ENCODE measurements around the gene RUNX2. TPM values are rescaled to one million over a fixed set of nuclear protein-coding genes. Genes with fewer than 3 reads are reported as not detected.

RUNX2 gene
- total RNA-seq, 1 donor from 2014 or later: 2.5 TPM

- ATAC-seq: no peak
Observed at GRCh38 chr6:45488269-45488668, 160.1 kb downstream of the RUNX2 start.

GRCh38 chr6:45488889-45489288, 160.8 kb downstream of the RUNX2 start:
- ATAC-seq: no peak

- ATAC-seq: no peak
Observed at GRCh38 chr6:45491048-45491735, 163.1 kb downstream of the RUNX2 start.

- no peak for ATAC-seq
Observed at GRCh38 chr6:45491874-45492273, 163.7 kb downstream of the RUNX2 start.

- no peak for ATAC-seq
Observed at GRCh38 chr6:45493761-45494160, 165.6 kb downstream of the RUNX2 start.

- no peak for ATAC-seq
Observed at GRCh38 chr6:45494416-45495135, 166.4 kb downstream of the RUNX2 start.

GRCh38 chr6:45495429-45496084, 167.4 kb downstream of the RUNX2 start:
- ATAC-seq: no peak

GRCh38 chr6:45496085-45496433, 167.9 kb downstream of the RUNX2 start:
- ATAC-seq: no peak

- ATAC-seq: no peak
Observed at GRCh38 chr6:45498591-45498990, 170.5 kb downstream of the RUNX2 start.

- no peak for ATAC-seq
Observed at GRCh38 chr6:45500924-45501816, 173.0 kb downstream of the RUNX2 start.

- peak; percentile 37 for ATAC-seq
Observed at GRCh38 chr6:45502456-45502855, 174.3 kb downstream of the RUNX2 start.

- peak; percentile 53 for ATAC-seq
Observed at GRCh38 chr6:45504947-45505346, 176.8 kb downstream of the RUNX2 start.

- ATAC-seq: no peak
Observed at GRCh38 chr6:45505470-45505869, 177.3 kb downstream of the RUNX2 start.

- peak; percentile 37 for ATAC-seq
Observed at GRCh38 chr6:45507186-45507585, 179.1 kb downstream of the RUNX2 start.

GRCh38 chr6:45509426-45509825, 181.3 kb downstream of the RUNX2 start:
- ATAC-seq: no peak

GRCh38 chr6:45512717-45513116, 184.6 kb downstream of the RUNX2 start:
- ATAC-seq: no peak

GRCh38 chr6:45513213-45513618, 185.1 kb downstream of the RUNX2 start:
- ATAC-seq: no peak

- ATAC-seq: no peak
Observed at GRCh38 chr6:45513843-45514242, 185.7 kb downstream of the RUNX2 start.

GRCh38 chr6:45514454-45515230, 186.5 kb downstream of the RUNX2 start:
- peak; percentile 89 for ATAC-seq

GRCh38 chr6:45518013-45518720, 190.0 kb downstream of the RUNX2 start:
- ATAC-seq: no peak

- ATAC-seq: no peak
Observed at GRCh38 chr6:45521226-45521625, 193.1 kb downstream of the RUNX2 start.
